ENCODE measurements around the gene DIPK2B. TPM values are rescaled to one million over a fixed set of nuclear protein-coding genes. Genes with fewer than 3 reads are reported as not detected.

Gene DIPK2B
- total RNA-seq, 1 experiment from 2014 or later, result not detected

DNA sequence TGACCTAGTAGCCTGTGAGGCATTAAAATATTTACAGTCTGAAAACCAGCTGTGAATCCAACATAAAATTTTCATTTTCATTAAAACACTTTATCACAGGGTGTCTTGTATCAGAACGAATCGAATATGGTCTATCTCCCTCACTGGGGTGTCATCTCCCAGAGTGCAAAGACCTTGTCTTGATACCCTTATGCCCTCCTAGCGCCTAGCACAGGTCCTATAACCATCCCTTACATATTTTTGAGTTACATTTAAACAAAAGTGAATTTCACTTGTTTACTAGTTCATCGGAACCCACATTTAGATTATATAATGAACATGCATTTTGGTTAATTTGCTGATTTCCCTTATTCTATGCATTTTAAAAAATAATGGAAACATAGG lies 14.0 kb downstream of the DIPK2B start:
- Mint-ChIP-seq H3K4me1 (peaks cover 2 to 8% of the 10 kb centered on the region in 2 experiments; a peak in 2 of 4 replicates), H3K9me3 (peaks cover 54 to 65% of the 10 kb centered on the region in 2 experiments), H3K27ac (no peak overlapping the region), H3K27me3 (ENCODE audit: low read depth) (peaks cover 2% of the 10 kb centered on the region; the same call in 1 of the 2 replicates), H3K4me3 (no peak overlapping the region), H3K36me3 (ENCODE audit: insufficient read depth in 1 of 3, low read depth in 3 of 3) (peaks cover 0 to 3% (median 0%) of the 10 kb centered on the region in 3 experiments; a peak in 2 of 7 replicates)
- no CpG with 5 or more reads among the region's 4 CpGs for WGBS (ENCODE audit: extremely low coverage, insufficient read length, low lambda C conversion rate)
- Histone ChIP-seq H3K4me2 (ENCODE audit: insufficient read depth, insufficient read length, low read length) (no peak overlapping the region), H2BK20ac (ENCODE audit: low read depth, low read length, poor library complexity, severe bottlenecking) (no peak overlapping the region), H3K23me2 (ENCODE audit: insufficient read length, low read depth, low read length, poor library complexity, severe bottlenecking) (no peaks in the 10 kb centered on the region), H3T11ph (ENCODE audit: low read length) (no peak overlapping the region), H4K20me1 (ENCODE audit: control insufficient read depth, insufficient read depth, insufficient read length) (no peaks in the 10 kb centered on the region), H2BK5ac (ENCODE audit: insufficient read length, low read length) (no peak overlapping the region), H4K91ac (ENCODE audit: insufficient read length, low read depth, low read length) (no peak overlapping the region), H3K4me1 (ENCODE audit: insufficient read depth, low read length) (no peaks in the 10 kb centered on the region), H3K79me1 (ENCODE audit: insufficient read depth, low read depth, low read length, poor library complexity, severe bottlenecking) (no peaks in the 10 kb centered on the region), H3K18ac (ENCODE audit: insufficient read length, low read depth, low read length) (no peak overlapping the region), H3K14ac (ENCODE audit: insufficient read depth, low read length) (no peak overlapping the region), H3K23ac (ENCODE audit: insufficient read length, low read depth, low read length) (no peak overlapping the region), H2BK12ac (ENCODE audit: insufficient read length, low read depth, low read length) (no peak overlapping the region), H4K8ac (replicated peaks; ENCODE audit: insufficient read length, low read depth, low read length) (no peak overlapping the region), H3K27me3 (ENCODE audit: insufficient read depth, low read length) (no peaks in the 10 kb centered on the region), H3K27ac (ENCODE audit: insufficient read length, low read depth, low read length) (no peak overlapping the region), H4K5ac (ENCODE audit: insufficient read length, low read depth, low read length) (no peak overlapping the region), H3K79me2 (ENCODE audit: insufficient read depth, low read length) (no peaks in the 10 kb centered on the region), H3K9ac (ENCODE audit: extremely low read depth, insufficient read length, low read length) (no peak overlapping the region), H3K9me3 (ENCODE audit: control insufficient read depth, low read depth, low read length) (peaks cover 38% of the 10 kb centered on the region), H2AK5ac (ENCODE audit: insufficient read length, low read length) (no peak overlapping the region), H2AFZ (ENCODE audit: low read length) (no peak overlapping the region), H2BK120ac (ENCODE audit: low read depth, low read length, poor library complexity, severe bottlenecking) (no peak overlapping the region), H2BK15ac (ENCODE audit: low read depth, low read length) (no peak overlapping the region), H3K56ac (ENCODE audit: insufficient read length, low read depth, low read length) (no peak overlapping the region), H3K4ac (ENCODE audit: low read depth, low read length) (no peak overlapping the region)
- TF ChIP-seq, protein P1, sequence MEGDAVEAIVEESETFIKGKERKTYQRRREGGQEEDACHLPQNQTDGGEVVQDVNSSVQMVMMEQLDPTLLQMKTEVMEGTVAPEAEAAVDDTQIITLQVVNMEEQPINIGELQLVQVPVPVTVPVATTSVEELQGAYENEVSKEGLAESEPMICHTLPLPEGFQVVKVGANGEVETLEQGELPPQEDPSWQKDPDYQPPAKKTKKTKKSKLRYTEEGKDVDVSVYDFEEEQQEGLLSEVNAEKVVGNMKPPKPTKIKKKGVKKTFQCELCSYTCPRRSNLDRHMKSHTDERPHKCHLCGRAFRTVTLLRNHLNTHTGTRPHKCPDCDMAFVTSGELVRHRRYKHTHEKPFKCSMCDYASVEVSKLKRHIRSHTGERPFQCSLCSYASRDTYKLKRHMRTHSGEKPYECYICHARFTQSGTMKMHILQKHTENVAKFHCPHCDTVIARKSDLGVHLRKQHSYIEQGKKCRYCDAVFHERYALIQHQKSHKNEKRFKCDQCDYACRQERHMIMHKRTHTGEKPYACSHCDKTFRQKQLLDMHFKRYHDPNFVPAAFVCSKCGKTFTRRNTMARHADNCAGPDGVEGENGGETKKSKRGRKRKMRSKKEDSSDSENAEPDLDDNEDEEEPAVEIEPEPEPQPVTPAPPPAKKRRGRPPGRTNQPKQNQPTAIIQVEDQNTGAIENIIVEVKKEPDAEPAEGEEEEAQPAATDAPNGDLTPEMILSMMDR (conservative IDR thresholded peaks at IDR 0.05), result no peak
- DNase-seq, result no peak
